LoVo (cell line): Measurements from ENCODE around the gene CHRM4.

Source experiments
- DNase-seq: peaks from one replicate; pipeline ENCODE4 v3.0.0-alpha.2; 2016; ENCODE audit warnings: low spot score

CHRM4 gene

GRCh38 chr11:46367244-46367915 is 24.2 kb downstream of the CHRM4 start:
- DNase-seq: no peak

DNA sequence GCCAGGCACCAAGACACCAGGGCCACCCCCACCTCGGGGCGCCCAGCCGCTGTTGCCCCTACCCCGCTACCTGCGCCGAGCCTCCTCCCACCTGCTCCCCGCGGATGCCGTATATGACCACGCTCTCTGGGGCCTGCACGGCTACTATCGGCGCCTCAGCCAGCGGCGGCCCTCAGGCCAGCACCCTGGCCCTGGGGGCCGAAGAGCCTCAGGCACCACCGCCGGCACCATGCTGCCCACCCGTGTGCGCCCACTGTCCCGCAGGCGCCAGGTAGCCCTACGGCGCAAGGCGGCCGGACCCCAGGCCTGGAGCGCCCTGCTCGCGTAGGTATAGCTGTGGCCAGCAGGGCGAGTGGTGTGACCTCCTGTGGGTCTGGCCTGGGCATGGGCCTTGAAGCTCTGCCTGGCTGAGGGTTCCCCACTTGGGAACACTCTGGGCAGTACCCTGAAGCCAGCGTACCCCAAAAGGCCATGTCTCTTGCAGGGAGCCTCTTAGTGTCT is 24.9 kb downstream of the CHRM4 start:
- no peak for DNase-seq

DNA sequence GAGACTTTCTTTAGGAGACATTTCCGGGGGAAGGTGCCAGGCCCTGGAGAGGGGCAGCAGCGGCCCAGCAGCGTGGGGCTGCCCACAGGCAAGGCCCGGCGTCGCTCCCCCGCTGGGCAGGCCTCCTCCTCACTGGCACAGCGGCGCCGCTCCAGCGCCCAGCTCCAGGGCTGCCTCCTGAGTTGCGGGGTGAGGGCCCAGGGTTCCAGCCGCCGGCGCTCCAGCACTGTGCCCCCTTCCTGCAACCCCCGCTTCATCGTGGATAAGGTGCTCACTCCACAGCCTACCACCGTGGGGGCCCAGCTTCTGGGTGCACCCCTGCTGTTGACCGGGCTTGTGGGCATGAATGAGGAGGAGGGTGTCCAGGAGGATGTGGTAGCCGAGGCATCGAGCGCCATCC is 25.3 kb downstream of the CHRM4 start:
- DNase-seq: no peak

DNA sequence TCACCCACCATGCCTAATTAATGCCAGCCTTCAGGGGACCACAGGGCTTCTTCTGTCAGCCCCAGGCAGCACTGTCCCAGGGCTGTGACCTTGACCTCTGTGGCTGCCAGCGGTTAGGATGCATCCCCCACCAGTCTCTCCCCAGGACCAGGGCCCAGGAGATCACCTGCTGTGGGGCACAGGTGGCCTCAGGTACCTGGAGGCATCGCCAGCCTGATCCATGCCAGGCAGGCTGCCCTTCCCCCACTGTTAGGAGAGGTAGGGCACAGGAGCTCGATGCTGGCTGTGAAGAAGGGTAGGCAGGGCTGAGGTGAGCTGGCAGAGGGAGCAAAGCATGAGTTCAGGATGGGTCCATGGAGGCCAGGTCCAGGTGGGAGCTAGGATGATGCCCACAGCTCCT is 26.8 kb downstream of the CHRM4 start:
- no peak for DNase-seq

- DNase-seq: no peak
Measured at GRCh38 chr11:46364056-46364455, 27.5 kb downstream of the CHRM4 start.

DNA sequence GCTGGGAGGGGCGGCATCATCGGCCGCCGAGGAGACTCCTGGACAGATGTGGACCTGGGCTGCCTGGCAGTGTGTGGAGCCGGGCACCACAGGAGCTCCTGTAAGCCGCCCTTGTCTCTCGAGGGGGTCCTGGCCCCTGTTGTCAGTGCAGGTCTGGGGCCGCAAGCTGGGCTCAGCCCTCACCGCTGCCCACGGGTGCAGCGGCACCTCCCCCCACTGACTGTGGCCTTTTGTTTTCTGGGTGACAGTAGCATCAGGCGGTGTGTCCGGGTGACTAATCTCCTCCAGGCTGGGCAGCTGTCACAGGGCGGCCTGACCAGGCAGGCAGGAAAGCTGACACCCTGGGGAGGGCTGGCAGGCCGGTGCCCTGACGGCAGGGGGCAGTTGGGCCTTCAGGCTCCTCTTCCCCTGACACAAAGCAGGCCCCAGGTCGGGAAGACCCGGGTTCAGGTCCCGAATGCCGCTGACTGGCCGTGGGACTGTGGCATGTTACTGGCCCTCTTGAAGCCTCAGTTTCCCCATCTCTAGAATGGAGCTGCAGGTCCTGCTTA is 28.0 kb downstream of the CHRM4 start:
- DNase-seq: no peak

DNA sequence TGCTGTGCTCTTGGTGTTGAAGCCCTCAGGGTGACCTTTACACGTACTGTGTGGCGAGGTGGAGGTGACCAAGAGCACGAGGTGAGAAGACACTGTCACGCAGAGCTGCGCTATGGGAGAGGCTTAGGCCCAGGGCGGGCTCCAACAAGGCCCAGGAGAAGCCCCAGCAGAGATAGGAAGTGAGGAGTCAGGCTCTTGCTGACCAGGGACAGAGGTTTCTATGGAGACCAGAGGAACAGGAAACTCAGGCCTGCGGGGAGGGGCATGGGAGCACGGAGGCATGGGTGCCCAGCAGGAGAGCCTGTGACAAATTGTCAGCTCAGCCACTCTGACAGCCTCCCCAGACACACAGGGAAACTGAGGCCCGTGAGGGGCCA is 28.6 kb downstream of the CHRM4 start:
- DNase-seq: no peak

DNA sequence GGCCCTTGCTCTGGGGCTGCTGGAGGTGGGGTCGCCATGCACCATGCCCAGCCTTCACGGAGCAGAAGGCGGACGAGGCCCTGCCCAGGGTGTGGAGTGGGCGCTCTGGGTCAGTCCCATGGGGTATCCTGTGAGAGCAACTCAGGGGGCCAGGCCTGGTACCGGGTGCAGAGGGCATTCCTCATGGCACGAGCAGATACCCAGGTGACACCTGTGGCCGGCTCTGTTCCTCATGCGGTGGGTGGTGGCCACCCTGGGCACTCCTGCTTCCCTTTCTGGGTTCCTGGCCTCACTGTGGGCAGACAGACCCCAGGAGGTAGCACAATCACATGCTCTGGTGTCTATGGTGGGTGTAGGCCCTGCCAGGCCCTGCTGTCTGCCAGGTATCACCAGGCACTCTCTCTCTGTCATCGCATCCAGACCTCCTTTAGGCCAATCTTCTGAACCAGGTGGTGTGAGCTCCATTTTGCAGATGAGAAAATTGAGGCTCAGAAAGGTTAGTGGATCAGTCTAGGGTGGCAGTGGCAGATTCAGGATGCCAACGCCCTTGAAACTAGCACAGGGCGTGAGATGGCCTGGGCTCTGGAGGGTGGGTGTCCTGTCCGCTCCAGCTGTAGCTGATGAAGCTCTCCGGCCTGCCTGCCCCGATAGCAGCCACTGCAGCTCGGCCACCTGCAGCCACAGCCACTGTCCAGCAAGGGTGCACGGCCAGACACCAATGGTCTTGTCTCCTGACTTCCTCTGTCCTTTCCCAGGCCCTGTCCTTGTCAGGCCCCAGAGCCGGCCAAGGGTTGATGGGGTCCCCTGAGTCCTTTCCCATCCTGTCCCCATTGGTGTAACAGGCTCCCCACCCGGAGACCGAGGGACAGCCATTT is 29.2 kb downstream of the CHRM4 start:
- no peak for DNase-seq

DNA sequence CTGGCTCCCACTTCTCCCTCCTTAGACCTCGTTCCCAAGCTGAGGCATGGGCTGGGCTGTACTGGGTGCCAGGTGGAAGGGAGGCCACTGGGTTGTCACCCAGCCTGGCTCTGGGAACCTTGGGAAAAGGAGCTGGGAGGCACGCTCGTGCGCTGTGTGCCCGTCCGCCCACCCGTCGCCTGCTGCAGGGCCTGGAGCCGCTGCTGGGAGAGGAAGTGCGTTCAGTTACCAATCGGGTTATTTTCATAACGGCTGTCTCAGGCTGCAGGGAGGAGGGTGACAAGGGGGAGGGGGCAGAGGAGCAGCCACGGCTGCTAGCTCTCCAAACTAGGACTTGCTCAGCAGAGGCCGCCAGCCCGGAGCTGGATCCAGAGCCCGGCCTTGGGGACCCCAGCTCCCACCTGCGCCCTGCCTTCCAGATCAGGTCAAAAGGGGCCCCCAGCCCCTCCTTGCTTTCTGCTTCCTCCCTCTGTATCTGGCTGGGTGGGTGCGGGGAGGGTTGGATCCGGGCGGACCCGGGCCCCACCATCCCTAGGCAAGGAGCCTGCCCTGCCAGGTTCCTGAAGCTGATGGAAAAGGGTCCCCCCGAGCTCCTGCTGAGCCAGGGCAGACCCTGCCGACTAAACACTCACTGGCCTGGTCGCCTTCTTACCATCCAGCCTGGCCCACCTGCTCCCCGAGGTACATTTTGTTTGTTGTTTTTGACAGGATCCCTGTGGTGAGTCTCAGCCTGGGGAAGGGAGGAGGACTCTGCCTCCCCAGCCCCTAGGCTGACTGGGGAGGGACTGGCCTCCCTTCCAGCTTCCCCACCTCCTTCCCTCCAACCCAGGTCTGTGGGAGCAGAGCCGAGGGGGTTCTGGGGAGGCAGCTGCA is 30.1 kb downstream of the CHRM4 start:
- no peak for DNase-seq

- no peak for DNase-seq
Measured at GRCh38 chr11:46360878-46361277, 30.7 kb downstream of the CHRM4 start.

- DNase-seq: no peak
Measured at GRCh38 chr11:46359953-46360352, 31.6 kb downstream of the CHRM4 start.

GRCh38 chr11:46357483-46357936 is 34.1 kb downstream of the CHRM4 start:
- no peak for DNase-seq

DNA sequence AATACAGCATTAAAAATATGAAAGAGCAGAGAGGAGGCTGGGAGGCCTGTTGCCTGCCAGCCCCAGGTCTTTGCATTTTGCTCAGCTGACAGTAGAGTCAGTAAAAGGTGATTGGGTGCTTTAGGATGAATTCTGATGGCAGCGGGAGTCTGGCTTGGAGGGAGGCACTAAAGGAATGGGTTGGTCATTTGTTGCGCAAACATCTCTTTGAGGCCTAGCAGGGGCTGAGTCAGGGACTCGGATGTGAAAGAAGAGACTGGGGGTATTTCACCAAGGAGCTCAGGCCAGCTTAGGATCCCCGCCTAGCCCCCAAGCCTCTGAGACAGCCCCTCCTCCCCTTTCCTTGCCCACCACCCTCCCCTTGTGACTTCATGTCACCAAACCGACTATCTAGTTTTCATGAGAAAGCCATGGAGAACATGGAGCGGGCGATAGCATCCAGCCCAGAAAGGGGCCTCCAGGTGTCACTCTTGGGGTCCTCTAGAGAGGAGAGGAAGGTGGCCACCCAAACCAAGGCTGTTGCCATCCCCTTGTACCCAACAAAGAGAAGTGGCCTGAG is 34.6 kb downstream of the CHRM4 start:
- no peak for DNase-seq

GRCh38 chr11:46353698-46354097 is 37.9 kb downstream of the CHRM4 start:
- no peak for DNase-seq

GRCh38 chr11:46352063-46352841 is 39.3 kb downstream of the CHRM4 start:
- no peak for DNase-seq

DNA sequence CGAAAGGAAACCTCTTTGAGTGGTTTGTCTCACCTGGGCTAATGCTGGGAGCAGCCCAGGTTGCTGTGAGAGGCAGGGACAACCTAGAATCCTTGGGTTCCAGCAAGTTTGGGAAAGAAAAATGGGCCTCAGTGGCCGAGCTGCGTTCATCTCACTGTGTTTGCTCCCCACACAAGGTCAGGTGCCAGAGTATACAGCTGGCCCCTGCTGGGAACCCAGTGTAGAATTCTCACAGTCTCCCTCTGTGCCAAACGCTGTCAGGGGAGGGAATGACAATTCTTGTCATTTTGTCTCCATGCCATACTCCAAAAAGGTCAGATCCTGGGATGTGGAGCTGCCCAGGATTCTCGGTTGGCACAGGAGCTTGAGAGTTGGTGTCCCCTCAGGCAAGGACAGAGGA is 40.0 kb downstream of the CHRM4 start:
- DNase-seq: no peak

- no peak for DNase-seq
Measured at GRCh38 chr11:46351148-46351547, 40.4 kb downstream of the CHRM4 start.

GRCh38 chr11:46350695-46351094 is 40.9 kb downstream of the CHRM4 start:
- DNase-seq: no peak

DNA sequence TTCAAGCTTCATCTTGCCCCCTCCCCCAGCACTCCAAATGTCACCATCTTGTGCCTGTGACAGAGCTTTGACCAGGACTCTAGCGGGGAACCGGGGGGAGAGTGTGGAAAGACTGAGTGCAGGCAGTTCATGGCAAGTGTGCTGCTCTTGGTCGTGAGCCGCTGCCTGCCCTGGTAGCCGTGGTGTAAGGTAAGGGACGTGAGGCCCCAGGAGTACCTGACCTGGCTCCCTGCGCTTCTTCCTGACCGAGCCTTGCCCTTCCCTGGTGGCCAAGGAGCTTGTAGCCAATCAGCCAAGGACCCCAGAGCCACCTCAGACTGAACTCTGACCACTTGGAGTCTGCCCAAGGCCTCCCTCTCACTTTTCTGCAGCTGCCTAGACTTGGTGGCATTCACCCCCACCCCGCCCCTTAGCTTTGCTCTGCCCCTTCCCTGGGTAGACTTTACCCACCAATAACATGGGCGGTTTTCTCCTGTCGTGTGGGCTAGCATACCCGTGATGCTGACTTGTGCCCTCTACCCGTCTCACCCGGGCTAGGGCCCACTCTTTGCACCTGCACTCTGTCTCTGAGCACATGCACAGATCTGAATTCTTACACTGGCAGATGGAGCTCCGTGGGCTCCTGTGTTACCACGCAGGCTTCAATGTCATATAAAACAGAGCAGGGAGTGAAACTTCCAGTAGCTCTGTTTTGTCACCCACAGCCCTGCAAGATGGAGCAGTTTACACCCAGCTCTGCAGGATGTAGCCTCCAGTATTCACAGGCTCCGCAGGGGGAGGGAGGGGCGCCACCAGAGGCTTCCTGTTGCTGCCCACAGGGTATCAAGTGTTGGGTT is 42.8 kb downstream of the CHRM4 start:
- no peak for DNase-seq
